HG02678 (cell line): Measurements from ENCODE around the gene LSM4.
A peak's percentile ranks its signal among the peaks of the same experiment; 100 is the strongest.

Source experiments
- ATAC-seq: cut with Tn5 transposase; IDR thresholded peaks from one replicate; pipeline ENCODE4 v1.9.1; 2021; ENCODE audit warnings: mild to moderate bottlenecking, moderate library complexity; ENCODE audit not compliant: unreplicated experiment

The LSM4 gene

GRCh38 chr19:18293642-18294466 is 29.0 kb downstream of the LSM4 start:
- ATAC-seq = no peak

- ATAC-seq = no peak
Observed at GRCh38 chr19:18292810-18293641, 29.9 kb downstream of the LSM4 start.

GRCh38 chr19:18292462-18292809 is 30.4 kb downstream of the LSM4 start:
- ATAC-seq = no peak

- peak; percentile 56 for ATAC-seq
Observed at GRCh38 chr19:18291590-18292461, 31.1 kb downstream of the LSM4 start.

GRCh38 chr19:18291019-18291524 is 31.8 kb downstream of the LSM4 start:
- no peak for ATAC-seq

- peak; percentile 55 for ATAC-seq
Observed at GRCh38 chr19:18290302-18291018, 32.4 kb downstream of the LSM4 start.

GRCh38 chr19:18289471-18290301 is 33.2 kb downstream of the LSM4 start:
- no peak for ATAC-seq

- ATAC-seq = no peak
Observed at GRCh38 chr19:18287836-18288772, 34.8 kb downstream of the LSM4 start.

- ATAC-seq = no peak
Observed at GRCh38 chr19:18286973-18287635, 35.8 kb downstream of the LSM4 start.

- ATAC-seq = no peak
Observed at GRCh38 chr19:18284712-18285360, 38.0 kb downstream of the LSM4 start.

GRCh38 chr19:18283338-18283737 is 39.5 kb downstream of the LSM4 start:
- no peak for ATAC-seq

GRCh38 chr19:18282788-18283141 is 40.1 kb downstream of the LSM4 start:
- ATAC-seq = no peak

- no peak for ATAC-seq
Observed at GRCh38 chr19:18282021-18282787, 40.7 kb downstream of the LSM4 start.

GRCh38 chr19:18281082-18282020 is 41.5 kb downstream of the LSM4 start, which contains the start of gene JUND:
TSS of gene JUND (minus strand) at chr19:18281622. CDS start at chr19:18281484, 138 bp downstream.
- peak; percentile 63 for ATAC-seq
